ENCODE results near the gene LRRC26.
"Not testable (repeated sequence)": the region's sequence is repeated elsewhere in the genome, so short reads cannot be mapped to it uniquely, and the experiment has no call there.

Gene LRRC26

GRCh38 chr9:137130176-137130755 lies 39.6 kb downstream of the LRRC26 start:
- DNase-seq, result no peak

GRCh38 chr9:137129456-137130175 lies 40.2 kb downstream of the LRRC26 start:
- DNase-seq, result peak; percentile 91

DNA sequence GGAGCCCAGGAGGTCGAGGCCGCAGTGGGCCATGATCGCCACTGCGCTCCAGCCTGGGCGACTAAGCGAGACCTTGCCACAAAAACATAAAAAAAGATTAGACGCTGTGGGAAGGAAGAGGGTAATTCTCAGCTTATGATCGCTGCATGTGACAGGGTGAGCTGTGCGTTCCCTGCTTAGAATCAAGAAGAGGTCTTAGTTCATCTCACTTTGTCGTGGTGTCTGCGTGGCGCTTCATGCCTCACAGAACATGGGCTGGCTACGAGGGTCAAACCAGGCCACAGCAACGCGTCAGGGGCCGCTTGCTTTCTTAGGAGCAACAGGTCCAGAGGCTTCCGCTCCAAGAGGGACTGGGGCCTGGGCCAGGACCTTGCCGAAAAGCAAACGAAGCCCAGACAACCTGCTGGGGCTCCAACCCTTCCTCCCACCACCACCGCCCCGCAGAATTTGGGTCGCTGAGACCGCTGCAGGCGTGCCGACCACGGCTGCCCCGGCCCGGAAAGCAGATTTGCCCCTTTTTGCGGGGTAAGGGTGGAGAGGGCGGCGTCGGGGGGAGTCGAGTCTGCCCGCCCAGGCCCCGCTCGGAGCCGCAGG lies 40.9 kb downstream of the LRRC26 start:
- DNase-seq, result no peak

DNA sequence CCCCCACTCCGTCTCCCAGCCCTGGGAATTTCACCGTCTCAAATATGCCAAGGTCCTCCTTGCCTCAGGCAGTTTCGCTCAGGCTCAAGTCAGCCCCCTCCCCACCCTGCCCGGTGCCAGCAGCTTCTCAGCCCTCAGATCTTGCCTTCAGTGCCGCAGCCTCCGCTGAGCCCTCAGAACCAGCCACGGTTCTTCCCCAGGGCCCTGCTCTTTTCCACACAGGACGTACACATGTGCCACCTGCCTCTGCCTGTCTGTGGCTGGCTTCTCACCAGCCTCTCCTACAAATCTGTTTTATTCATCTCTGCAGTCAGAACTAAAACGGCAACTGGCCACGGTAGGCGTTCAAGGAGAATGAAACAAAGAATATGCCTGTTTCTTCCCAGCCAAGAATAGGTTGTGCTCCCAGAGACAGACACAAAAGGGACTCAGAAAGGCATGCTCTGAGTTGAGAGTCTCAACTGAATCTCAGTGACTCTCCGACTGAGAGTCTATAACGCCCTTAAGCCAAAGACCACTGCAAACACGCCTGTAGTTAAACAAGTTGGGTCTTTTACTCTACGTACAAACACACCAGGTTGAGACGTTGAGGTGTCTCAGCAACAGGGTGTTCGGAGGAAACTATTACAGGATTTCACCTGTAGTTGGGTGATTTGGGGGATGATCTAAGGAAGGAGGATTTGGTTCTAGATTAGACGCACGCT lies 41.5 kb downstream of the LRRC26 start:
- no peak for DNase-seq

DNA sequence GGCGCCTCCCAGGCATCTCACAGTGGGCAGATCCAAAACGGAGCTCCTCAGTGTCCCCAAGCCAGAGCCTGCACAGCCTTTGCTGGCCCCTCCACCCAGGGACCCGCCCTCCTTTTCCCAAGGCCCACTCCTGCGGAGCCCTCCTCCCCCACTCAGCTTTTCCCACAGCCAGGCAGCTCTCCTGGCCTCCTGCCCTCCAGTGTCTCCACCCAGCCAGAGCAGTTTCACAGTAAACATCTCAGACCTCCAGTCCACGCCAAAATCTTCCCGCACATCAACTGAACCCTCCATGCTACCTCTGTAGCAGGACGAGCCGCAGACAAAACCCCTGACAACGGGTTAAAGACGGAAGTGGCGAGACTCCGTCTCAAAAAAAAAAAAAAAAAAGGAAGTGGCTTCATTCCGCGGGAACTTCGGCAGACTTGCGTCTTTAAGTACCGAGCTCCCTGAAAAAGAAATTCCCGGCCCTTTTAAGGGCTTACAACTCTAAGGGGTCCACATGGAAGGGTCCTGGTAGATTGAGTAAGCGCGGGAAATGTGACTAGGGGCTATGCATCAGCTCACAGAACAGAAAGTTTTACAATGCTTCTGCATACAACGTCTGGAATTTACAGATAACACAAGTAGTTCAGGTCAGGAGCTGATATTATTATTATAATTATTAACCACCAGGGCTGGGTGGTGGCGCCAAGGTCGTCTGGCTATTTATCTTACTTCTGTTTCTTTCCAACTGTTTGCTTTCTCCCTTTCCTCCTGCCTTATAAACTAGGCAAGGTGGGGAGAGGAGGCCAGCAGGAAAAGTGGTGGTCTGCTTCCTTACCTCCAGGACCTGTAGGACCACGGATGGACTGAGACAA lies 42.3 kb downstream of the LRRC26 start:
- peak; percentile 45 for DNase-seq

- no peak for DNase-seq
These were observed 43.1 kb downstream of the LRRC26 start for GRCh38 chr9:137126786-137127185.

GRCh38 chr9:137123952-137124462 lies 45.8 kb downstream of the LRRC26 start:
- DNase-seq, result not testable (repeated sequence)

- no peak for DNase-seq
These were observed 46.4 kb downstream of the LRRC26 start for GRCh38 chr9:137123468-137123837.

- DNase-seq, result not testable (repeated sequence)
These were observed 46.9 kb downstream of the LRRC26 start for GRCh38 chr9:137122796-137123467.

- not testable (repeated sequence) for DNase-seq
These were observed 47.7 kb downstream of the LRRC26 start for GRCh38 chr9:137121927-137122795.

All from CD4-positive, alpha-beta T cell treated with Interferon gamma for 1 hour (primary cell).